ENCODE measurements around the gene HSPA9.
A peak's percentile ranks its signal among the peaks of the same experiment; 100 is the strongest.

Gene HSPA9

GRCh38 chr5:138594305-138595058, 19.3 kb upstream of the HSPA9 start:
- TF ChIP-seq CTCF (IDR thresholded peaks at IDR 0.05; ENCODE audit: extremely low read depth, missing control alignments): peak; percentile 16
- no peak for DNase-seq (ENCODE audit: low spot score)

GRCh38 chr5:138588013-138588788, 13.0 kb upstream of the HSPA9 start:
- TF ChIP-seq CTCF (IDR thresholded peaks at IDR 0.05; ENCODE audit: extremely low read depth, missing control alignments): no peak
- DNase-seq (ENCODE audit: low spot score): no peak

GRCh38 chr5:138585157-138585556, 10.0 kb upstream of the HSPA9 start:
- TF ChIP-seq CTCF (IDR thresholded peaks at IDR 0.05; ENCODE audit: extremely low read depth, missing control alignments): no peak
- DNase-seq (ENCODE audit: low spot score): no peak

- TF ChIP-seq CTCF (IDR thresholded peaks at IDR 0.05; ENCODE audit: extremely low read depth, missing control alignments): no peak
- no peak for DNase-seq (ENCODE audit: low spot score)
These were observed 8.9 kb upstream of the HSPA9 start for GRCh38 chr5:138583984-138584637.

GRCh38 chr5:138582959-138583358, 7.8 kb upstream of the HSPA9 start:
- TF ChIP-seq CTCF (IDR thresholded peaks at IDR 0.05; ENCODE audit: extremely low read depth, missing control alignments): no peak
- no peak for DNase-seq (ENCODE audit: low spot score)

GRCh38 chr5:138580777-138581176, 5.6 kb upstream of the HSPA9 start:
- no peak for DNase-seq (ENCODE audit: low spot score)
- TF ChIP-seq CTCF (IDR thresholded peaks at IDR 0.05; ENCODE audit: extremely low read depth, missing control alignments): no peak

- DNase-seq (ENCODE audit: low spot score): no peak
- TF ChIP-seq CTCF (IDR thresholded peaks at IDR 0.05; ENCODE audit: extremely low read depth, missing control alignments): no peak
These were observed 4.8 kb upstream of the HSPA9 start for GRCh38 chr5:138580001-138580400.

Measured in GM20000 (cell line).